HG02759 (cell line): ENCODE measurements around the gene PAOX.
A peak's percentile ranks its signal among the peaks of the same experiment; 100 is the strongest.
"Not testable (repeated sequence)": the region's sequence is repeated elsewhere in the genome, so short reads cannot be mapped to it uniquely, and the experiment has no call there.

ENCODE experiments used
- ATAC-seq: cut with Tn5 transposase; IDR thresholded peaks from one replicate; pipeline ENCODE4 v1.9.1; 2021; ENCODE audit warnings: mild to moderate bottlenecking, moderate library complexity; ENCODE audit not compliant: unreplicated experiment

Gene PAOX

GRCh38 chr10:133431888-133432613 lies 53.0 kb downstream of the PAOX start:
- not testable (repeated sequence) for ATAC-seq

- not testable (repeated sequence) for ATAC-seq
These were observed 53.7 kb downstream of the PAOX start for GRCh38 chr10:133432789-133433188.

GRCh38 chr10:133438711-133439273 lies 59.7 kb downstream of the PAOX start:
- ATAC-seq = peak; percentile 53

- no peak for ATAC-seq
These were observed 60.7 kb downstream of the PAOX start for GRCh38 chr10:133439517-133440461.

- ATAC-seq = no peak
These were observed 61.7 kb downstream of the PAOX start for GRCh38 chr10:133440633-133441285.
